GM19035 (cell line): Measurements from ENCODE around the gene KCNJ18.
"Not testable (repeated sequence)": the region's sequence is repeated elsewhere in the genome, so short reads cannot be mapped to it uniquely, and the experiment has no call there.

Experiments
- ATAC-seq: cut with Tn5 transposase; IDR thresholded peaks from one replicate; pipeline ENCODE4 v1.9.1; 2021; ENCODE audit not compliant: unreplicated experiment

KCNJ18 gene

GRCh38 chr17:21720566-21720965 lies 28.2 kb downstream of the KCNJ18 start:
- ATAC-seq = not testable (repeated sequence)

- ATAC-seq = not testable (repeated sequence)
Observed at GRCh38 chr17:21722268-21722667, 29.9 kb downstream of the KCNJ18 start.

- ATAC-seq = not testable (repeated sequence)
Observed at GRCh38 chr17:21724216-21725006, 32.1 kb downstream of the KCNJ18 start.

- ATAC-seq = not testable (repeated sequence)
Observed at GRCh38 chr17:21731076-21731475, 38.8 kb downstream of the KCNJ18 start.

GRCh38 chr17:21733931-21734330 lies 41.6 kb downstream of the KCNJ18 start:
- ATAC-seq = not testable (repeated sequence)

- not testable (repeated sequence) for ATAC-seq
Observed at GRCh38 chr17:21735814-21736213, 43.5 kb downstream of the KCNJ18 start.

- ATAC-seq = not testable (repeated sequence)
Observed at GRCh38 chr17:21737015-21737580, 44.8 kb downstream of the KCNJ18 start.

- ATAC-seq = not testable (repeated sequence)
Observed at GRCh38 chr17:21738241-21738640, 45.9 kb downstream of the KCNJ18 start.

GRCh38 chr17:21738877-21739474 lies 46.7 kb downstream of the KCNJ18 start:
- ATAC-seq = not testable (repeated sequence)

GRCh38 chr17:21739485-21739884 lies 47.2 kb downstream of the KCNJ18 start:
- not testable (repeated sequence) for ATAC-seq

GRCh38 chr17:21740836-21741235 lies 48.5 kb downstream of the KCNJ18 start:
- not testable (repeated sequence) for ATAC-seq

GRCh38 chr17:21741520-21741919 lies 49.2 kb downstream of the KCNJ18 start:
- ATAC-seq = not testable (repeated sequence)

- no peak for ATAC-seq
Observed at GRCh38 chr17:21742326-21742725, 50.0 kb downstream of the KCNJ18 start.

- ATAC-seq = not testable (repeated sequence)
Observed at GRCh38 chr17:21744151-21744550, 51.8 kb downstream of the KCNJ18 start.

- not testable (repeated sequence) for ATAC-seq
Observed at GRCh38 chr17:21744621-21745020, 52.3 kb downstream of the KCNJ18 start.

- not testable (repeated sequence) for ATAC-seq
Observed at GRCh38 chr17:21745385-21746054, 53.2 kb downstream of the KCNJ18 start.

- not testable (repeated sequence) for ATAC-seq
Observed at GRCh38 chr17:21746415-21746814, 54.1 kb downstream of the KCNJ18 start.

- not testable (repeated sequence) for ATAC-seq
Observed at GRCh38 chr17:21747195-21747915, 55.0 kb downstream of the KCNJ18 start.

GRCh38 chr17:21748686-21749085 lies 56.4 kb downstream of the KCNJ18 start:
- not testable (repeated sequence) for ATAC-seq

- not testable (repeated sequence) for ATAC-seq
Observed at GRCh38 chr17:21749696-21750531, 57.6 kb downstream of the KCNJ18 start.
